Body of pancreas (tissue), 4 donors: Measurements from ENCODE around the gene PCDHGA7.

ENCODE experiments used
- POLR2A ChIP-seq, 3 donors: fragments of 450-650 bp; IDR thresholded peaks; one replicate each; pipeline ENCODE4 v1.6.1; 2016; ENCODE audit warnings: antibody characterized with exemption in 3 of 3, mild to moderate bottlenecking in 2 of 3
- TF ChIP-seq, protein P1 (sequence below), 7 experiments: fragments of 450-650 bp in 4 of 7; fragments of 200-600 bp in 3 of 7; sonication (generic) in 3 of 7; IDR thresholded peaks; one replicate each; pipeline ENCODE4 v1.5.1; 2016 to 2019; ENCODE audit warnings: antibody characterized with exemption in 7 of 7

DNA sequence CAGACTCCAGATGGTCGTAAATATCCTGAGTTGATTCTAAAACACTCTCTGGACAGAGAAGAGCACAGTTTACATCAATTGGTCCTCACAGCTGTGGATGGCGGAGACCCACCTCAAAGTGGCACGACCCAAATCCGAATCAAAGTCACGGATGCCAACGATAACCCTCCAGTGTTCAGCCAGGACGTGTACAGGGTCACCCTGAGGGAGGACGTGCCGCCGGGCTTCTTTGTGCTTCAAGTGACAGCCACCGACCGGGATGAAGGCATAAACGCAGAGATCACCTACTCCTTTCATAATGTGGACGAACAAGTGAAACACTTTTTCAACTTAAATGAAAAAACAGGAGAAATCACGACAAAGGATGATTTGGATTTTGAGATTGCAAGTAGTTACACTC is 21.9 kb upstream of the PCDHGA7 start:
- TF ChIP-seq, protein P1, sequence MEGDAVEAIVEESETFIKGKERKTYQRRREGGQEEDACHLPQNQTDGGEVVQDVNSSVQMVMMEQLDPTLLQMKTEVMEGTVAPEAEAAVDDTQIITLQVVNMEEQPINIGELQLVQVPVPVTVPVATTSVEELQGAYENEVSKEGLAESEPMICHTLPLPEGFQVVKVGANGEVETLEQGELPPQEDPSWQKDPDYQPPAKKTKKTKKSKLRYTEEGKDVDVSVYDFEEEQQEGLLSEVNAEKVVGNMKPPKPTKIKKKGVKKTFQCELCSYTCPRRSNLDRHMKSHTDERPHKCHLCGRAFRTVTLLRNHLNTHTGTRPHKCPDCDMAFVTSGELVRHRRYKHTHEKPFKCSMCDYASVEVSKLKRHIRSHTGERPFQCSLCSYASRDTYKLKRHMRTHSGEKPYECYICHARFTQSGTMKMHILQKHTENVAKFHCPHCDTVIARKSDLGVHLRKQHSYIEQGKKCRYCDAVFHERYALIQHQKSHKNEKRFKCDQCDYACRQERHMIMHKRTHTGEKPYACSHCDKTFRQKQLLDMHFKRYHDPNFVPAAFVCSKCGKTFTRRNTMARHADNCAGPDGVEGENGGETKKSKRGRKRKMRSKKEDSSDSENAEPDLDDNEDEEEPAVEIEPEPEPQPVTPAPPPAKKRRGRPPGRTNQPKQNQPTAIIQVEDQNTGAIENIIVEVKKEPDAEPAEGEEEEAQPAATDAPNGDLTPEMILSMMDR (IDR thresholded peaks at IDR 0.05), result no peak
- TF ChIP-seq POLR2A (IDR thresholded peaks at IDR 0.05), result no peak
